Endothelial cell (in vitro differentiated cells): ENCODE measurements around the gene GNG4. TPM values are rescaled to one million over a fixed set of nuclear protein-coding genes. Genes with fewer than 3 reads are reported as not detected.

Experiments used
- DNase-seq: peaks from one replicate; pipeline ENCODE4 v3.0.0; 2021; ENCODE audit warnings: low spot score
- H3K27ac Mint-ChIP-seq: one replicate; pipeline ENCODE4 v1.8.0; 2021; ENCODE audit warnings: mixed read lengths, inconsistent platforms; ENCODE audit not compliant: unreplicated experiment
- H3K27me3 Mint-ChIP-seq: one replicate; pipeline ENCODE4 v1.8.0; 2021; ENCODE audit warnings: mild to moderate bottlenecking, moderate library complexity, mixed read lengths, inconsistent platforms; ENCODE audit not compliant: unreplicated experiment
- H3K36me3 Mint-ChIP-seq: one replicate; pipeline ENCODE4 v1.8.0; 2021; ENCODE audit warnings: mild to moderate bottlenecking, low read depth, mixed read lengths, inconsistent platforms; ENCODE audit not compliant: unreplicated experiment
- H3K4me1 Mint-ChIP-seq: one replicate; pipeline ENCODE4 v1.8.0; 2021; ENCODE audit warnings: mild to moderate bottlenecking, mixed read lengths, inconsistent platforms; ENCODE audit not compliant: unreplicated experiment
- H3K4me3 Mint-ChIP-seq: one replicate; pipeline ENCODE4 v1.8.0; 2021; ENCODE audit warnings: mild to moderate bottlenecking, mixed read lengths, inconsistent platforms; ENCODE audit not compliant: unreplicated experiment
- H3K9me3 Mint-ChIP-seq: one replicate; pipeline ENCODE4 v1.8.0; 2021; ENCODE audit warnings: mixed read lengths, inconsistent platforms; ENCODE audit not compliant: unreplicated experiment
- CTCF ChIP-seq: fragments of 200-600 bp; sonication (generic); IDR thresholded peaks from one replicate; pipeline ENCODE4 v1.5.0; 2021; ENCODE audit warnings: antibody characterized with exemption; ENCODE audit not compliant: unreplicated experiment
- total RNA-seq: library from RNA; stranded (reverse); fragmentation: NEBNext Ultra II Directional; extraction: Animal tissue kit (Norgen Biotek cat#: 25700); gene quantifications from one replicate; pipeline ENCODE4 v1.2.1, GENCODE V29; 2021; ENCODE audit not compliant: unreplicated experiment

GNG4 gene
- total RNA-seq, 1 donor from 2014 or later: 1.8 TPM

- H3K27me3 Mint-ChIP-seq: no peaks in the 10 kb centered on the region
- TF ChIP-seq CTCF: no peak
- no peak overlapping the region for H3K27ac Mint-ChIP-seq
- H3K4me1 Mint-ChIP-seq: peaks cover 15% of the 10 kb centered on the region
- no peaks in the 10 kb centered on the region for H3K36me3 Mint-ChIP-seq
- H3K9me3 Mint-ChIP-seq: no peaks in the 10 kb centered on the region
- no peak for DNase-seq
- H3K4me3 Mint-ChIP-seq: no peak overlapping the region
Measured at GRCh38 chr1:235571482-235571881, 78.1 kb downstream of the GNG4 start.

GRCh38 chr1:235567812-235568503 is 81.6 kb downstream of the GNG4 start:
- no peaks in the 10 kb centered on the region for H3K27me3 Mint-ChIP-seq
- H3K4me1 Mint-ChIP-seq: peaks cover 15% of the 10 kb centered on the region
- DNase-seq: no peak
- H3K36me3 Mint-ChIP-seq: no peaks in the 10 kb centered on the region
- H3K27ac Mint-ChIP-seq: no peak overlapping the region
- TF ChIP-seq CTCF: no peak
- H3K4me3 Mint-ChIP-seq: no peak overlapping the region
- H3K9me3 Mint-ChIP-seq: no peaks in the 10 kb centered on the region

- H3K27me3 Mint-ChIP-seq: no peaks in the 10 kb centered on the region
- DNase-seq: no peak
- H3K36me3 Mint-ChIP-seq: no peaks in the 10 kb centered on the region
- H3K4me3 Mint-ChIP-seq: no peak overlapping the region
- no peak for TF ChIP-seq CTCF
- H3K27ac Mint-ChIP-seq: no peak overlapping the region
- H3K9me3 Mint-ChIP-seq: no peaks in the 10 kb centered on the region
- peaks cover 15% of the 10 kb centered on the region for H3K4me1 Mint-ChIP-seq
Measured at GRCh38 chr1:235566084-235566483, 83.5 kb downstream of the GNG4 start.

- peaks cover 9% of the 10 kb centered on the region for H3K4me1 Mint-ChIP-seq
Measured at GRCh38 chr1:235563513-235564061, 86.0 kb downstream of the GNG4 start.

More at GRCh38 chr1:235563513-235564061, 86.0 kb downstream of the GNG4 start:
- H3K9me3 Mint-ChIP-seq: no peaks in the 10 kb centered on the region
- H3K4me3 Mint-ChIP-seq: no peak overlapping the region
- H3K27ac Mint-ChIP-seq: no peak overlapping the region
- no peak for TF ChIP-seq CTCF
- no peak for DNase-seq
- no peaks in the 10 kb centered on the region for H3K27me3 Mint-ChIP-seq
- H3K36me3 Mint-ChIP-seq: no peaks in the 10 kb centered on the region
